GM12801 (cell line): ENCODE data around the gene CYB561A3.

Experiments used
- TF ChIP-seq, protein P1 (sequence below): IDR thresholded peaks from one replicate; pipeline ENCODE4 v1.5.1; 2011; ENCODE audit warnings: control low read depth; ENCODE audit not compliant: insufficient read length; ENCODE audit errors: extremely low read depth

The CYB561A3 gene

DNA sequence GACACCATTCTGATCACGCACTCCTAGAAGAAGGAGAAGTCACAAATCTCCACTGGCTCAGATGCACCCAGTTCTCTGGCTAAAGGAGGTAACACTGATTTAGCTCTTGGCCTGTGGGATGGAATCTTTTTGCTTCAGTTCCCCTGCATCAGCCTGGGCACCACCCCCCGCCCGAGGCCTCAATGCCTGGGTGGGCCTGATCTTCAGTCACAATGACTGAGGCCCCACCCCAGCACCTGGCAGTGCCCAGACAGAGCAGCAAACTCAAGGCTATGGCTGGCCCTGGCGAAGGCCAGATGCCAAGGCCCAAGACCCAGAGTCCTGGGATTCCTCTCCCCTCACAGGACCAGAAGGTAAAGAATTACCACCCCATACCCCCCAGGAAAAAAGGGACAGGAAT is 5.0 kb downstream of the CYB561A3 start:
- TF ChIP-seq, protein P1, sequence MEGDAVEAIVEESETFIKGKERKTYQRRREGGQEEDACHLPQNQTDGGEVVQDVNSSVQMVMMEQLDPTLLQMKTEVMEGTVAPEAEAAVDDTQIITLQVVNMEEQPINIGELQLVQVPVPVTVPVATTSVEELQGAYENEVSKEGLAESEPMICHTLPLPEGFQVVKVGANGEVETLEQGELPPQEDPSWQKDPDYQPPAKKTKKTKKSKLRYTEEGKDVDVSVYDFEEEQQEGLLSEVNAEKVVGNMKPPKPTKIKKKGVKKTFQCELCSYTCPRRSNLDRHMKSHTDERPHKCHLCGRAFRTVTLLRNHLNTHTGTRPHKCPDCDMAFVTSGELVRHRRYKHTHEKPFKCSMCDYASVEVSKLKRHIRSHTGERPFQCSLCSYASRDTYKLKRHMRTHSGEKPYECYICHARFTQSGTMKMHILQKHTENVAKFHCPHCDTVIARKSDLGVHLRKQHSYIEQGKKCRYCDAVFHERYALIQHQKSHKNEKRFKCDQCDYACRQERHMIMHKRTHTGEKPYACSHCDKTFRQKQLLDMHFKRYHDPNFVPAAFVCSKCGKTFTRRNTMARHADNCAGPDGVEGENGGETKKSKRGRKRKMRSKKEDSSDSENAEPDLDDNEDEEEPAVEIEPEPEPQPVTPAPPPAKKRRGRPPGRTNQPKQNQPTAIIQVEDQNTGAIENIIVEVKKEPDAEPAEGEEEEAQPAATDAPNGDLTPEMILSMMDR = no peak

DNA sequence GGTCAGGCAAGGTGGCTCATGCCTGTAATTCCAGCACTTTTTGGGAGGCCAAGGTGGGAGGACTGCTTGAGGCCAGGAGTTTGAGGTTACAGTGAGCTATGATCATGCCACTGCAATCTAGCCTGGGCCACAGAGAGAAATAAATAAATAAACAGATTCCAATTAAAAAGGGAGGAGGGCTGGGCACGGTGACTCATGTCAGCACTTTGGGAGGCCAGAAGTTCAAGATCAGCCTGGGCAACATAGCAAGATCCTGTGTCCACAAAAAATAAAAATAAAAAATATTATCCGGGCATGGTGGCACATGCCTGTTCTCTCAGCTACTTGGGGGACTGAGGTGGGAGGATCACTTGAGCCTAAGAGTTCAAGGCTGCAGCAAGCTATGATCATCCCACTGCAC is 7.5 kb downstream of the CYB561A3 start:
- TF ChIP-seq, protein P1 = no peak

DNA sequence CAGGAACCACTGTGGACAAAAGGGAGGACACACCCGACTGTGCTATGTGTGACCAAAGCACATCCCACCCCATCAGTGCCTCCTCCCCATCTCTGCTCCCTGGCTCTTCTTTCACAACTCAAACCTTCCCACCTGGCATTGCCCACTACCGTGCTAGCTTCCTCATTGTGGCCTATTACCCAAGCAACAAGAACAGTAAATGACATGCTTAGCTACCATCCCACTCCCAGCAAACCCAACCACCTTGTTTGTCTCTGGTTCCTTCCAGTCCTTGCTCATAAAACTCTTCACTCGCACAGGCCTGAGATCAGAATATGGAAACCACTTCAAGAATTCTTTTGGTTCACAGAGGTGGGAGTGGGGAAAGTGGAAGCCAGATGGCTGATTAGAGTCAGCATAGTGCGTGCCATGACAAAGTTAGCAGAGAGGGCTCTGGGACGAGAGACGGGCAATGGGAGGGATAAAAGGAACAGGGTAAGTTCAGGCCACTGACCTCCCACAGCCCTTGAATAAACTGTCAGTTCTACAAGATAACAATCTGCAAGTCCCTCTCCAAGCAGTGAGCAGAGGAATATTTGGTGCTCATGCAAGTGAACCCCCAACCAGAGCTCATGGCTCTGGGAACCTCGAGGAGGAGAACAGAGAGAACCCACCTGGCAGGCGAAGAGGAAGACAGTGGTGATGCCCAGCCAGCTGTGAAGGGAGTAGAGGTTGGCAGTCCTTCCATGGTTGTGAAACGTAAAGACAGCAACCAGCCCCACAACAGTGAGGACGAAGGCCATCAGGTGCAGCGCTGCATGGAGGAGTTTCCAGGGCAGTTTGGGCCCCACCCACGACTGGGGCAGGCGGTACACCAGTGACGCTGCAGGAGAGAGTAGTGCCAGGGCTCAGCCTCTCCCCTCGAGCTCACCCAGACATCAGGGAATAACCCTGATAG is 8.3 kb downstream of the CYB561A3 start:
- TF ChIP-seq, protein P1 = no peak

DNA sequence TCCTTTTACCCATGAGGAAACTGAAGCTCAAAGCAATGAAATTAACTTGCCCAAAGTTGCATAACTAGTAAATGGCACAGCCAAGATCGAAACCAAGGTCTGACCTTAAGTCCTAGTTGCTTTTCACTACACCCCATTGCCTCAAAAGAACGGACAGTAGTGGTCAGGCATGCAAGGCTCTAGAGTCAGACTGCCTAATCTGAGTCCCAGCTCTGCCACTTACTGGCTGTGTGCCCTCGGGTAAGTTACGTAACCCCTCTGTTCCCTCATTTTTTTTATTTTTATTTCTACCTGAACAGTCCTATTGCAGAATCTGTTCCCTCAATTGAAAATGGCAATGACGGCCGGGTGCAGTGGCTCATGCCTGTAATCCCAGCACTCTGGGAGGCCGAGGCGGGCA is 9.6 kb downstream of the CYB561A3 start:
- TF ChIP-seq, protein P1 = no peak

DNA sequence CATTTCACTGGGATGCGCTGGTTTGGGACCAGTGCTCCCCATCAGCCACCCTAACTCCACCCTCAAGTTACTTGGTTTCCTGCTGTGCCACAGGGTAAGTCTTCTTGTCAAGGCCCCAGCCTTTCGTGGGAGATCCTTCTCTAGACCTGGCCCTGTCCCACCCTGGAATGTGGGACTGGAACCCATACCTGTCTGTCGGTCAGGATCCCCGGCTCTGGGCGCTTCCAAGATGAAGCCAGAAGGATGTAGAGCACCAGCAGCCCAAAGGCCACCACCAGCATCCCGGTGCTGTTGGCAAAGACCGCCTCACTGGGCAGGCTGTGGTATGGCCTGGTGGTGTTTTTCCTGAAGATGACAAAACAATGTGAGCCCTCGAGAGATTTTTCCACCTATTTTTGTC is 10.9 kb downstream of the CYB561A3 start:
- TF ChIP-seq, protein P1 = no peak

DNA sequence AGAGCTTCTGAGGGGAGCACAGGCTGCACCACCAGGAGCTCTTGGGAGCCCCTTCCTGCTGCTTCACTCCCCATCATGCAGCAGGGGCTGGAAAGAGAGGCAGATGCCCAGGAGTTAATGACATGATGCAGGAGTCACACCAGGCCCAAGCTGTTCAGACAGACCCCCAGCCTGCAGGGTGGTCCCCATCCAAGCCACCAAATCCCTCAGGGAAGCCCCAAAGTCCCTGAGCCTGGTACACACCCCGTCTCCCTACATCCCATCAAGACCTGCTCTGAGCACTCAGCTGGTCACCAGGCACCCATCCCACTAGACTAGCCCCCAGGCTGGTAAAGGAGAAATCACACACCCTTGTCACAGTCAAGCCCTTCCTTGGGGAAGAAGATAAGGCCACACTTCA is 11.3 kb downstream of the CYB561A3 start:
- TF ChIP-seq, protein P1 = no peak

DNA sequence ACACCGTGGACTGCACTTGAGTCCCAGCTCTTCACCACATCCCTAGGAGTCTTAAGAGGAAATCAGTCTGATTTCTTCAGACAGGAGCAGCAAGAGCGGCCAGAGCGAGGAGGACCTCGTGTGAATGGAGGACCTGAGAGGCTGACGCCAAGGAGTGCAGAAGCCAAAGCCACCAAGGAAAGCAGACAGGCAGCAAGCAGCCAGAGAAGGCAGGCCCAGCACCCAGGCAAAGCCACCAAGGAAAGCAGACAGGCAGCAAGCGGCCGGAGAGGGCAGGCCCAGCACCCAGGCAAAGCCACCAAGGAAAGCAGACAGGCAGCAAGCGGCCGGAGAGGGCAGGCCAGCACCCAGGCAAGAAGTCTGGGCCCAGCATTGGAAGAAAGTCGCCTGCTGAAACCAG is 11.8 kb downstream of the CYB561A3 start:
- TF ChIP-seq, protein P1 = no peak
